Measurements from ENCODE around the gene RASGRP4.
"Not testable (repeated sequence)": the region's sequence is repeated elsewhere in the genome, so short reads cannot be mapped to it uniquely, and the experiment has no call there.

RASGRP4 gene

DNA sequence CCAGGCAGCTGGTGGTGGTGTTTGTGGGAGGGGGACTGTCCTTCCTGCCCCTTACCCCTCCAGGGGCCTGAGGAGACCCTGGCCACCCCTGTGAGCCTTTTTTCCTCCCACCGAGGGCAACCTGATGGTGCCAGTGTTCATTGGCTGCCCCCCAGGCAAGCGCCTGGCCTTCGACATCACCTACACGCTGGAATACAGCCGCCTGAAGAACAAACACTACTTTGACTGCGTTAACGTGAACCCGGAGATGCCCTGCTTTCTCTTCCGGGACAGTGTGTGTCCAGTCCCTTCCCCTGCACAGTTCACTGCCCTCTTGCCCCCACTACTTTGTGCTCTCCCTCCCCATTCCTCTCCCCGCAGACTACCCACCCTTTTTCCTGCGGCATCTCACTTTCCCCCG is 59.0 kb downstream of the RASGRP4 start:
- no peaks in the 10 kb centered on the region for H3K9me3 ChIP-seq
- H3K4me1 ChIP-seq (ENCODE audit: control insufficient read depth in 1 of 2, insufficient read depth in 1 of 2, low read depth in 1 of 2, low read length in 1 of 2) = peaks cover 10 to 11% of the 10 kb centered on the region in 2 experiments
- peaks cover 44% of the 10 kb centered on the region for H3K27me3 ChIP-seq
- no peak overlapping the region for H3K27ac ChIP-seq
- no peaks in the 10 kb centered on the region for H3K36me3 ChIP-seq
- TF ChIP-seq, protein P1, sequence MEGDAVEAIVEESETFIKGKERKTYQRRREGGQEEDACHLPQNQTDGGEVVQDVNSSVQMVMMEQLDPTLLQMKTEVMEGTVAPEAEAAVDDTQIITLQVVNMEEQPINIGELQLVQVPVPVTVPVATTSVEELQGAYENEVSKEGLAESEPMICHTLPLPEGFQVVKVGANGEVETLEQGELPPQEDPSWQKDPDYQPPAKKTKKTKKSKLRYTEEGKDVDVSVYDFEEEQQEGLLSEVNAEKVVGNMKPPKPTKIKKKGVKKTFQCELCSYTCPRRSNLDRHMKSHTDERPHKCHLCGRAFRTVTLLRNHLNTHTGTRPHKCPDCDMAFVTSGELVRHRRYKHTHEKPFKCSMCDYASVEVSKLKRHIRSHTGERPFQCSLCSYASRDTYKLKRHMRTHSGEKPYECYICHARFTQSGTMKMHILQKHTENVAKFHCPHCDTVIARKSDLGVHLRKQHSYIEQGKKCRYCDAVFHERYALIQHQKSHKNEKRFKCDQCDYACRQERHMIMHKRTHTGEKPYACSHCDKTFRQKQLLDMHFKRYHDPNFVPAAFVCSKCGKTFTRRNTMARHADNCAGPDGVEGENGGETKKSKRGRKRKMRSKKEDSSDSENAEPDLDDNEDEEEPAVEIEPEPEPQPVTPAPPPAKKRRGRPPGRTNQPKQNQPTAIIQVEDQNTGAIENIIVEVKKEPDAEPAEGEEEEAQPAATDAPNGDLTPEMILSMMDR (IDR thresholded peaks at IDR 0.05) = no peak
- H3K4me3 ChIP-seq (ENCODE audit: low read depth in 1 of 2, low read length in 1 of 2) = no peak overlapping the region

DNA sequence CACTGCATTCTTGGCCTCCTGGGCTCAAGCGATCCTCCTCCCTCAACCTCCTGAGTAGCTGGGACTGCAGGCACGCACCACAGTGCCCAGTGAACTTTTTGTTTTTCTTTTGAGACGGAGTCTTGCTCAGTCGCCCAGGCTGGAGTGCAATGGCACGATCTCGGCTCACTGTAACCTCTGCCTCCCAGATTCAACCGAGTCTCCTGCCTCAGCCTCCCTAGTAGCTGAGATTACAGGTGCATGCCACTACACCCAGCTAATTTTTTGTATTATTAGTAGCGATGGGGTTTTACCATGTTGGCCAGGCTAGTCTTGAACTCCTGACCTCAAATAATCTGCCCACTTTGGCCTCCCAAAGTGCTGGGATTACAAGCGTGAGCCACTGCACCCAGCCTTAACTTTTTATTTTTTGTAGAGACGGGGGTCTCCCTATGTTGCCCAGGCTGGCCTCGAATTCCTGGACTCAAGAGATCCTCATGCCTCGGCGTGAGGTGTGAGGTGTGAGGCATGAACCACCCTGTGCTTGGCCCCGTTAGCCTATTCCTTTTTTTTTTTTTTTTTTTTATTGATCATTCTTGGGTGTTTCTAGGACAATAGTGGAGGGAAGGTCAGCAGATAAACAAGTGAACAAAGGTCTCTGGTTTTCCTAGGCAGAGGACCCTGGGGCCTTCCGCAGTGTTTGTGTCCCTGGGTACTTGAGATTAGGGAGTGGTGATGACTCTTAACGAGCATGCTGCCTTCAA is 62.9 kb downstream of the RASGRP4 start:
- H3K27me3 ChIP-seq = peaks cover 66% of the 10 kb centered on the region
- H3K27ac ChIP-seq, H3K36me3 ChIP-seq, H3K9me3 ChIP-seq: not testable (repeated sequence)
- peak overlapping the region; percentile 58 to 67 for H3K4me3 ChIP-seq (ENCODE audit: low read depth in 1 of 2, low read length in 1 of 2)
- peaks cover 17 to 18% of the 10 kb centered on the region in 2 experiments for H3K4me1 ChIP-seq (ENCODE audit: control insufficient read depth in 1 of 2, insufficient read depth in 1 of 2, low read depth in 1 of 2, low read length in 1 of 2)

DNA sequence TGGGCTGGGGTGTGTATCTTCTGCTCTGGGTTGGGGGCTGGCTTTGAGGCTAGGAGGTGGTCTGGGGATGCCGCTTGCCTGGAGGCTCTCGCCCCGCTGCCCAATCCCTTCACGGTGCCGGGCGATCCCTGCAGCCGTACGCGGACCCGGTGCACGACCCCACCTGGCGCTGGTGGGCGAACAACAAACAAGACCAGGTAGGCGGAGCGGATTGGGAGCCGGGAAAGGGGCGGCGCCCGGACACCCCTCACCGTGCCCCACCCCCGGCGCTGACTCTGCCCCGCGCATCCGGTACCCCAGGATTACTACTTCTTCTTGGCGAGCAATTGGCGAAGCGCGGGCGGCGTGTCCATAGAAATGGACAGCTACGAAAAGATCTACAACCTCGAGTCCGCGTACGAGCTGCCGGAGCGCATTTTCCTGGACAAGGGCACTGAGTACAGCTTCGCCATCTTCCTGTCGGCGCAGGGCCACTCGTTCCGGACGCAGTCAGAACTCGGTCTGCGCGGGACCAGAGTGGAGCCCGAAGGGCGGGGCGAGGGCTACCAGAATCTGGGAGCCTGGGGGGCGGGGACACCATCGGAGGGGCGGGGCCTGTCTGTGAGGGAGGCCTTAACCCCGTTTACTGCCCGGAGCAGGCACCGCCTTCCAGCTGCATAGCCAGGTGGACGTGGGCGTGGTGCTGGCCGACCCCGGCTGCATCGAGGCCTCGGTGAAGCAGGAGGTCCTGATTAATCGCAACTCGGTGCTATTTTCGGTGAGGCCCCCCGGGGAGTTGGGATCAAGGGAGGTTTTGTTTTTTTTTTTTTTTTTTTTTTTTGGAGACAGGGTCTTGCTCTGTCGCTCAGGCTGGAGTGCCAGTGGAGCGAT is 63.7 kb downstream of the RASGRP4 start:
- Histone ChIP-seq H3K4me1 (ENCODE audit: control insufficient read depth in 1 of 2, insufficient read depth in 1 of 2, low read depth in 1 of 2, low read length in 1 of 2) (peaks cover 17 to 18% of the 10 kb centered on the region in 2 experiments), H3K36me3 (no peaks in the 10 kb centered on the region), H3K27ac (no peak overlapping the region), H3K9me3 (no peaks in the 10 kb centered on the region), H3K4me3 (ENCODE audit: low read depth in 1 of 2, low read length in 1 of 2) (peak overlapping the region; percentile 58 to 67), H3K27me3 (peaks cover 73% of the 10 kb centered on the region)
- TF ChIP-seq, protein P1 (IDR thresholded peaks at IDR 0.05) = no peak

DNA sequence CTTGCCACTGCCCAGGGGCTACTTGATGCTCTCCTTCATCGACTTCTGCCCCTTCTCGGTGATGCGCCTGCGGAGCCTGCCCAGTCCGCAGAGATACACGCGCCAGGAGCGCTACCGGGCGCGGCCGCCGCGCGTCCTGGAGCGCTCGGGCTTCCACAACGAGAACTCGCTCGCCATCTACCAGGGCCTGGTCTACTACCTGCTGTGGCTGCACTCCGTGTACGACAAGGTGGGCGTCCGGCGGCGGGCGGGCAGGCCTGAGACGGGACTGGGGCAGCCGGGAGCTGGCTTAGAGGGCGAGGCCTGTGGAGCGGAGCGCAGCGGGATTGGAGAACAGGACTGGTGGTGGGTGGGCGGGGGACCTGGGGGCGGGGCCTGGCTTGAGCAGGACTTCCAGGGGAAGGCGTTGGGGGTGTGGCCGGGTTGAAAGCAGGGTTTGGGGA is 64.4 kb downstream of the RASGRP4 start:
- Histone ChIP-seq H3K27me3 (peaks cover 78% of the 10 kb centered on the region), H3K27ac (no peak overlapping the region), H3K4me3 (ENCODE audit: low read depth in 1 of 2, low read length in 1 of 2) (peak overlapping the region; percentile 58 to 67), H3K9me3 (no peaks in the 10 kb centered on the region), H3K36me3 (no peaks in the 10 kb centered on the region), H3K4me1 (ENCODE audit: control insufficient read depth in 1 of 2, insufficient read depth in 1 of 2, low read depth in 1 of 2, low read length in 1 of 2) (peaks cover 17 to 18% of the 10 kb centered on the region in 2 experiments)
- TF ChIP-seq, protein P1 (IDR thresholded peaks at IDR 0.05) = peak; percentile 40

DNA sequence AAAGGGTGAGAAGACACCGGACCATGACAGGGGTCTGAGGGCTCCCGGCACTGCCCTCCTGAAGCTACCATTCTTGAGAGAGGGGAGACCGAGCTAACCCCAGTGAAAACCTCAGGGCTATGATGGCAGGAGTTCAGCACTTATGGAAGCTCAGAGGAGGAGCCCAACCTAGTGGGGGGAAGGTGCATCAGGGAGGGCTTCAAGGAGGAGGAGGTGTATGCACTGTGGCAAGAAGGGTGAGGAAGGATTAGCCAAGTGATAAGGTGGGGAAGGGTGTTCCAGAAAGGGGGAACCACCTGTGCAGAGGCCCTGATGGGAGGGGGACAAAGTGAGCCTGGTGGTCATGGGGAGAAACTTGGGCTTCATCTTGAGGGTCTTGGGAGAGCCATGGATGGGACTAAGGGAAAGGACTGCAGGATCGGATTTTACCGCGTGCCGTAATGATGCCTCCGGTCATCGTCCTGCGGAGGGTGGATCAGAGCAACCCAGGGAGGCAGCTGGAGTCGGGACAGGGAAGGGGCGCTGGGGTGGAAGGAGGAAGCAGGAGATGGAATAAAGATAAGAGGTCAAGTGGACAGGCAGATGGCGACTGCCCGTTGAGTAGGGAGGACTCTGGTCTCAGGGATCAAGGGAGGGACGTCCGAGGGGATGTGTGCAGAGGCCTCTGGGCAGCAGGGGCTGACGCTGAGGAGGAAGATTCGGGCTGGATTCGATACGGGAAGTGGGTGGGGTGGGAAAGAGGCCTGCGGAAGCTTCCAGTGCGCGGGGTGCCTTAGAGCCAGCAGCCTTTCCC is 65.0 kb downstream of the RASGRP4 start:
- Histone ChIP-seq H3K27me3 (peaks cover 84% of the 10 kb centered on the region), H3K4me3 (ENCODE audit: low read depth in 1 of 2, low read length in 1 of 2) (peak overlapping the region; percentile 58 to 67), H3K36me3 (no peaks in the 10 kb centered on the region), H3K4me1 (ENCODE audit: control insufficient read depth in 1 of 2, insufficient read depth in 1 of 2, low read depth in 1 of 2, low read length in 1 of 2) (peaks cover 17 to 18% of the 10 kb centered on the region in 2 experiments), H3K27ac (no peak overlapping the region), H3K9me3 (no peaks in the 10 kb centered on the region)
- TF ChIP-seq, protein P1 (IDR thresholded peaks at IDR 0.05) = no peak

Data from neutrophil (primary cell).